Urinary bladder (tissue), 4 donors: ENCODE measurements around the gene CEACAM1. TPM values are rescaled to one million over a fixed set of nuclear protein-coding genes. Genes with fewer than 3 reads are reported as not detected.
"Not testable (repeated sequence)": the region's sequence is repeated elsewhere in the genome, so short reads cannot be mapped to it uniquely, and the experiment has no call there.

Source experiments
- DNase-seq: peaks from one replicate; pipeline ENCODE4 v3.0.0-alpha.2; 2015; ENCODE audit errors: extremely low spot score
- H3K27ac ChIP-seq: one replicate; pipeline ENCODE4 v1.5.1; 2013; ENCODE audit warnings: low read depth, mild to moderate bottlenecking, moderate library complexity
- H3K36me3 ChIP-seq: one replicate; pipeline ENCODE4 v1.6.1; 2013; ENCODE audit warnings: mild to moderate bottlenecking, moderate library complexity; ENCODE audit not compliant: insufficient read depth
- H3K4me1 ChIP-seq: one replicate; pipeline ENCODE4 v1.6.1; 2013; ENCODE audit warnings: mild to moderate bottlenecking, moderate library complexity; ENCODE audit not compliant: insufficient read depth
- H3K4me3 ChIP-seq: one replicate; pipeline ENCODE4 v1.5.1; 2013; ENCODE audit warnings: low read depth, low read length
- WGBS: extraction: QIAGEN DNeasy Blood & Tissue Kit; methylation state at CpG from one replicate; pipeline ENCODE4 v1.1.7; 2013; 5-methylcytosine and 5-hydroxymethylcytosine counted together
- polyA plus RNA-seq: library from polyadenylated mRNA; stranded (reverse); fragments of 200-250 nt; gene quantifications from one replicate; pipeline ENCODE4 v1.2.3, GENCODE V29; 2013
- total RNA-seq: library from RNA; depleted of rRNA; stranded (reverse); fragments of >200 nt; gene quantifications from one replicate; pipeline ENCODE4 v1.2.3, GENCODE V29; 2014
- donor health status: healthy with polysubstance abuse.
- donor health status: healthy.

CEACAM1 gene
- total and polyA plus RNA-seq, 2 donors = 4.7 to 6.2 TPM

DNA sequence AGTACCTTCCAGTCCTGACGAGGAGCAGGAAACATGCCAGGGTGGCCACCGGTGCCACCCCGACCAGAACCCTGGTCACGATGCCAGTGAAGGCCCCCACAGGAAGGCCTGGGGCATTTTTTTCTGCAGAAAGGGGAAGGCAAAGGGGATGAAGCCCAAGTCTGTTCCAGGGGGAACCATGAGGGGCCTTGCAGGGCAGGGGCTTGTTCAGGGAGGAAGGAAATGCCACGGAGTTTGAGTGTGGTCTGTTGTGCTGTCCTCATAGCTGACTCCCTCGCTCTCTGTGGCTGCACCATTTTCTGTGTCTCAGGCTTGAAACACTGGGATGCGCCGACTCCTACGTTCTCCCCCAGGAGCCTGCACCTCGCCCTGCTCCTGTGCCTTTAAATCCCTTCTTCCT is 27.5 kb upstream of the CEACAM1 start:
- Histone ChIP-seq H3K4me1 (peaks cover 1% of the 10 kb centered on the region), H3K27ac (no peak overlapping the region), H3K4me3 (no peak overlapping the region), H3K36me3 (no peaks in the 10 kb centered on the region)
- 52% methylated on average over 10 of the region's 10 CpGs for WGBS
- no peak for DNase-seq

DNA sequence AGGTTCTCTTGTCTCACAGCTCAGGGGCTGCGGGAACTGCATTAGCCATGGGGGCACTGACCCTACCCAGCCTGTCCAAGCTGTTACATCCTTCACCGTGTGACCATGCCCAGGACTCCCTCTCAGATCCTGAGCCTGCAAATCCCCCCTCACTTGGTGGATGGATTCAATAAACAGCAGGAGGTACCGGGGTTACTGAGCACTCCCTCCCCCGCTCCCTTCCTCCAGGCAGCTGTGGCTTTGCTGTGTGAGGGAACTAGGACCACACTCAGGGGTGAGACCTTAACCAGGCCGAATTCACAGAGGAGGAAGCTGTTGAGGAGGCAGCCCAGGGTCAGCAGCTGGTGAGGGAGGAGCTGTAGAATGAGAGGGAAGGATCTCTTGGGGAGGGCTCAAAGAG is 27.0 kb upstream of the CEACAM1 start:
- DNase-seq = no peak
- Histone ChIP-seq H3K4me3 (no peak overlapping the region), H3K4me1 (peaks cover 1% of the 10 kb centered on the region), H3K36me3 (no peaks in the 10 kb centered on the region), H3K27ac (no peak overlapping the region)
- 35% methylated on average over 5 of the region's 5 CpGs for WGBS

- Histone ChIP-seq H3K4me1 (peaks cover 1% of the 10 kb centered on the region), H3K36me3 (no peaks in the 10 kb centered on the region), H3K4me3 (no peak overlapping the region), H3K27ac (no peak overlapping the region)
- WGBS = 91% methylated on average over 3 of the region's 3 CpGs
- DNase-seq = no peak
Measured at GRCh38 chr19:42554046-42554575, 25.8 kb upstream of the CEACAM1 start.

DNA sequence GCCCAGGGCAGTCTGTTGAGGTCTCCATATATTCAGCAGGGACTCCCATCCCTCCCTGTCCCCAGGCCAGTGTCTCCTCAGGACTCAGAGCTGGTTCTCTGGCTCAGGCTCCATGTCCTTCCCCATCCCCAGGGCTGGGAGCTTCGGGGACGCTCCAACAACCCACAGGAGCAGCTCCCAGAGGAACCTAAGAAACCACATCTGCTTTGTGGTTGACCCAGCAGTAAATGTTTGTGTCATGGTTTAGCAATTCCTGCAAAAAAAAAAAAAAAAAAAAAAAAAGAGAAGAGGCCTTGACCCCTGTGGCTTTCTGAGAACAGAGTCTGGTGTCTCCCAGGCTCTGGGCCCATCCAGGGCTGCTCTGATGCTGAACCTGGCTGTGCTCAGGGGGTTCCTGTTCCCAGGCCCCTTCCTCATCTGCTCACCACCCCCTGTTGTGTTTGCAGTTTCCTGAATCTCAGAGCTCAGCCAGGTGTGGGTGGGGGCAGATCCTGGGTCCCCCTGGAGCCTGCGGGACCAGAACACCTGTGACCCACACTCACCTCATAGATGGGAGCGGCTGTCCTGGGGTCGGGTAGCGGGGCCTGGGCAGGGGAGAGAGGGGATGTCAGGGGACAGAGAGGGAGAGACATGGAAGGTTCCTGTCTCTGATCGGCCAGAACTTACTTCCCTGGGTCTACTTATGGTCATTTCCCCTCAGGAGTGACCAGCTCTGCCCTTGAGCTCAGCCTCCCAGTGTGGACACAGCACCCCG is 25.2 kb upstream of the CEACAM1 start:
- H3K4me3 ChIP-seq = no peak overlapping the region
- 77% methylated on average over 8 of the region's 8 CpGs for WGBS
- peaks cover 1% of the 10 kb centered on the region for H3K4me1 ChIP-seq
- no peak for DNase-seq
- H3K36me3 ChIP-seq = no peaks in the 10 kb centered on the region
- no peak overlapping the region for H3K27ac ChIP-seq

GRCh38 chr19:42552086-42553065 is 24.1 kb upstream of the CEACAM1 start:
- Histone ChIP-seq H3K27ac (no peak overlapping the region), H3K4me1 (no peaks in the 10 kb centered on the region), H3K4me3 (no peak overlapping the region), H3K36me3 (no peaks in the 10 kb centered on the region)
- 87% methylated on average over 8 of the region's 8 CpGs for WGBS
- no peak for DNase-seq

DNA sequence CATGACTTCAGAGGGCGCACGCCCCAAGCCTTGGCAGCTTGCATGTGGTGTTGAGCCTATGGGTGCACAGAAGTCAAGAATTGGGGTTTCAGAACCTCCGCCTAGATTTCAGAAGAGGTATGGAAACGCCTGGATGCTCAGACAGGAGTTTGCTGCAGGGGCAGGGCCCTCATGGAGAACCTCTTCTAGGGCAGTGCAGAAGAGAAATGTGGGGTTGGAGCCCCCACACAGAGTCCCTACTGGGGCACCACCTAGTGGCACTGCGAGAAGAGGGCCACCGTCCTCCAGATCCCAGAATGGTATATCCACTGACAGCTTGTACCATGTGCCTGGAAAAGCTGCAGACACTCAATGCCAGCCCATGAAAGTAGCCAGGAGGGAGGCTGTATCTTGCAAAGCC is 22.2 kb upstream of the CEACAM1 start:
- not testable (repeated sequence) for H3K4me1 ChIP-seq, H3K36me3 ChIP-seq, H3K4me3 ChIP-seq, H3K27ac ChIP-seq, DNase-seq
- 93% methylated on average over 6 of the region's 6 CpGs for WGBS

DNA sequence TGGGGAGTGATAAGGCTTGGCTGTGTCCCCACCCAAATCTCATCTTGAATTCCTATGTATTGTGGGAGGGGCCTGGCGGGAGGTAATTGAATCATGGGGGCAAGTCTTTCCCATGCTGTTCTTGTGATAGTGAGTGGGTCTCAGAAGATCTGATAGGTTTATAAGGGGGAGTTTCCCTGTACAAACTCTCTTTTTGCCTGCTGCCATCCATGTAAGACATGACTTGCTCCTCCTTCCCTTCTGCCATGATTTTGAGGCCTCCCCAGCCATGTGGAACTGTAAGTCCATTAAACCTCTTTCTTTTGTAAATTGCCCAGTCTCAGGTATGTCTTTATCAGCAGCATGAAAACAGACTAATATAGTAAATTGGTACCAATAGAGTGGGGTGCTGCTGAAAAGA is 20.8 kb upstream of the CEACAM1 start:
- not testable (repeated sequence) for H3K4me1 ChIP-seq, H3K36me3 ChIP-seq, H3K4me3 ChIP-seq, H3K27ac ChIP-seq, DNase-seq
- WGBS = 41% methylated on average over 1 of the region's 1 CpG

DNA sequence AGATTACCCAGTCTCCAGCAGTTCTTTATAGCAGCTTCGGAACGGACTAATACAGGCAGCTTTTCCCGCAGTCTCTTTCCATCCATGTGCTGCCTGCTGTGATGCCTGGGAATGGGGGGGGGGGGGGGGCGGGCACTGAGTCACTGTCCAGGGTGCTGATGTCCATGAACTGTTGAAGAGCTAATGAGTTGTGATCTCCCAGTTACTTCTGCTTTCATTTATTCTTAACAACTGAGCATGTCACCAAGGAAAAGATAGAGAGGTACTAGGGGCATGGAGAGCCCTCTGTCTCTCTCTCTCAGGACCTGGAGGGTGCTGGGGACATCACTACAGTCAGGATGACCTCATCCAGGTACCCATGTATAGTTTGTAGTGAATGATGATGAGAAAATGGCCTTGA is 20.3 kb upstream of the CEACAM1 start:
- WGBS = 61% methylated on average over 4 of the region's 4 CpGs

DNA sequence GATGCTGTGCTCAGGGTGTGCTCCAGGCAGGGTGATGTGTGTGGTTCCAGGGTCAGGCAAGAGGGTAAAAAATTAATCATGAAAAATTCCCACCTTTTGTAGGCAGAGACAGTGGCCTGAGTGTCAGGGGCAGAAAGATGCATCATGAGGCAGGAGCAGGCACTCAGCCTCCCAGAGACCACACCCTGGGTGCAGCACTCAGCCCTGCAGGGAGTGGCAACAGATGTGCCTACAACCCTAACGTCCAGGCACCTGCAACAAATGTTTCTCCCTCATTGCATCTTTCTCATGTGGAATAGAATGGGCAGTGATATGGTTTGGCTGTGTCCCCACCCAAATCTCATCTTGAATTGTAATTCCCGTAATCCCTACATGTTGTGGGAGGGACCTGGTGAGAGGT is 19.6 kb upstream of the CEACAM1 start:
- no peak overlapping the region for H3K4me3 ChIP-seq
- no peaks in the 10 kb centered on the region for H3K36me3 ChIP-seq
- H3K4me1 ChIP-seq = no peaks in the 10 kb centered on the region
- 49% methylated on average over 2 of the region's 2 CpGs for WGBS
- no peak overlapping the region for H3K27ac ChIP-seq
- DNase-seq = no peak

More for the DNA sequence above, 20.3 kb upstream of the CEACAM1 start:
- DNase-seq = no peak
- Histone ChIP-seq H3K27ac (no peak overlapping the region), H3K4me1 (no peaks in the 10 kb centered on the region), H3K4me3 (no peak overlapping the region), H3K36me3 (no peaks in the 10 kb centered on the region)

DNA sequence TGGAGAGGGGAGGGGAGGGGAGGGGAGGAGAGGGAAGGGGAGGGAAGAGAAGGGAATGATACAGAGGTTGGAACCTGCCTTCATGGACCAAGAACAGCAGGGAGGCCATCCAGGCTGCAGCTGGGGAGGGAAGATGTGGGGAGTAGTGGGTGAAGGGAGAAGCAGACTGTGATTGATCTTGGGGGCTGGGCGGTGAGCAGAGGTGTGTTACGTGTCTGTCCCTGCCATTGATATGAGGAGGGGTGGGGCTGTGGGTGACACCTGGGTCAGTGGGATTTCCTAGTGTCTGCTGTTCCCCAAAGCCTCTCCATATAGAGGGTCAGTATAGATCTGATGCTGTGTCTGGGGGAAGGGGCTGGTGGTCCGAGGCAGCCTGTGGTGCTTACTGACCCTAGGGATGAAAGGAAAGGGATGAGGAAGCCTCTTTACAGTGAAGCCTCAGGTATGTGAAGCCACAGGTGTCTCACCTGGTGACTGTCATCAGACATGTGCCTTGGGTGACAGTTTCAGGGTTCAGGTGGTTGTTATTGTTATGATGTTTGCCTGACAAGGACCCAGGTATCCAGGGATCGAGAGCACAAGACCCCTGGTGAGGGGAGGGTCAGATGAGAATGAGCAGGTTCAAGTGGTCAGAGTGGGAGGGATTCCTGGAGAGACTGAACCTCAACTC is 18.7 kb upstream of the CEACAM1 start:
- Histone ChIP-seq H3K27ac (no peak overlapping the region), H3K4me1 (no peaks in the 10 kb centered on the region), H3K4me3 (no peak overlapping the region), H3K36me3 (no peaks in the 10 kb centered on the region)
- WGBS = 73% methylated on average over 4 of the region's 4 CpGs
- no peak for DNase-seq

GRCh38 chr19:42544146-42544545 is 15.9 kb upstream of the CEACAM1 start:
- no peak for DNase-seq
- no peak overlapping the region for H3K4me3 ChIP-seq
- H3K4me1 ChIP-seq = no peaks in the 10 kb centered on the region
- H3K36me3 ChIP-seq = no peaks in the 10 kb centered on the region
- 81% methylated on average over 4 of the region's 4 CpGs for WGBS
- no peak overlapping the region for H3K27ac ChIP-seq

GRCh38 chr19:42542791-42543190 is 14.5 kb upstream of the CEACAM1 start:
- 97% methylated on average over 2 of the region's 2 CpGs for WGBS
- H3K27ac ChIP-seq = no peak overlapping the region
- DNase-seq = no peak

DNA sequence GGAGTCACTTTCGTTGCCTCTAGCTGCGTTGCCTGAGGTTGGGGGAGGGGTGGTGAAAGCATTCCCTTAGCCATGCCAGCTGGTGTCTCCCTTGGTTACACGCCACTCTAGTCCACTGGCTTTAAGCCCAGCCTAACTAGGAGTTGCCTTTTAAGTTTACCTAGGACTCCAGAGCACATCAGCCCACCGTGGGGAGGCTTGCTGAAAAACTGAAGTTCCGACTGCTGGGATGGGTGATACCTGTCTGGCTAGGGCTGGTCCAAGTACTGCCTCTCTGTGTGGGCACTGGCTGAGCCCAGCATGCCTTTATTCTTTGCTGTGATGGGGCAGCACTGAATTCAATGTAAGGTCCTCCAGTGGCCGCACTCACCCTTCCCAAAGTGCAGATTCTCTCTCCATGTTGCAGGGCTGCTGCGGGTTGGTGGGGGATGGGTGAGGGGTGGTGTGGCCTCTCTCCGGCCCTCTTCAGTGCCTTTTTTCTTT is 11.8 kb upstream of the CEACAM1 start:
- no peaks in the 10 kb centered on the region for H3K36me3 ChIP-seq
- 55% methylated on average over 8 of the region's 8 CpGs for WGBS
- H3K27ac ChIP-seq = no peak overlapping the region
- H3K4me3 ChIP-seq = no peak overlapping the region
- DNase-seq = no peak
- no peaks in the 10 kb centered on the region for H3K4me1 ChIP-seq

More at GRCh38 chr19:42542791-42543190, 14.5 kb upstream of the CEACAM1 start:
- no peaks in the 10 kb centered on the region for H3K4me1 ChIP-seq
- no peak overlapping the region for H3K4me3 ChIP-seq
- no peaks in the 10 kb centered on the region for H3K36me3 ChIP-seq
